AG04450 (cell line): Measurements from ENCODE around the gene TTLL11. TPM values are rescaled to one million over a fixed set of nuclear protein-coding genes. Genes with fewer than 3 reads are reported as not detected.

ENCODE experiments used
- CTCF ChIA-PET: fragments of 300-600, 350-600 bp; formaldehyde crosslinking; extraction: SDS; loops from one replicate; lab custom pipeline; 2022; ENCODE audit warnings: antibody characterized with exemption, inconsistent platforms; lab: Charles Lee
- POLR2A ChIA-PET: fragments of 350-600 bp; formaldehyde crosslinking; extraction: SDS; loops from one replicate; lab custom pipeline; 2021; ENCODE audit warnings: antibody characterized with exemption, inconsistent platforms; lab: Yijun Ruan, JAX
- DNase-seq: peaks from one replicate; pipeline ENCODE4 v3.0.0-alpha.2; 2011; ENCODE audit warnings: low read depth, low spot score
- H3K27ac ChIP-seq: one replicate; pipeline ENCODE4 v1.5.1; 2012; ENCODE audit warnings: low read depth, low read length, control low read depth
- H3K27me3 ChIP-seq: one replicate; pipeline ENCODE4 v1.6.0; 2012; ENCODE audit warnings: low read length; ENCODE audit not compliant: control insufficient read depth, insufficient read depth
- H3K4me3 ChIP-seq: 2 replicates; pipeline ENCODE4 v1.5.1; 2011; ENCODE audit warnings: mild to moderate bottlenecking, low read depth, low read length, control low read depth
- H3K9me3 ChIP-seq: 2 replicates; pipeline ENCODE4 v1.5.1; 2012; ENCODE audit warnings: low read length; ENCODE audit not compliant: control insufficient read depth, insufficient read depth
- polyA plus RNA-seq: library from polyadenylated mRNA; depleted of rRNA; stranded (reverse); fragments of >200 nt; gene quantifications from 2 replicates; pipeline ENCODE4 v1.2.3, GENCODE V29; 2011
- TF ChIP-seq, protein P1 (sequence below): IDR thresholded peaks from 2 replicates; pipeline ENCODE4 v1.5.1; 2011; ENCODE audit warnings: low read depth, low read length, control low read depth, inconsistent platforms

Gene TTLL11
- polyA plus RNA-seq, 1 experiment: 4.6 TPM

DNA sequence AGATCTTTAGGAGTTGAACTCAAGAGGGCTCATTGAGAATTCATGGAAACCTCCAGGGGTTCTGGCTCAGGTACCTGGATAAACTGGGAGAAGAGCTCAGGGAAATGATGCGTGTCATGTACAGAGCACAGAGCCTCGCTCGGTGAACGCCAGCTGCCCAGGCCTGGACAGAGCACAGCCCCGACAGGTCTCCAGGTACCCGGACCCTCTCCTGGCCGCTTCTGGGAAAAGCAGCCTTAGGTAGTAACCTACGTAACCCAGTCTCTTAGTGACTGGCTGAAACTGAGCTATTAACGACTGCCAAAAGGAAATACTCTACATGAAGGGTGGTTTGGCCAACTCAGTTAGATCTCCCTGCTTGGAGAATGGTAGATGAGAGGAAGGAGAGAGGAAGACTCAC, 157.4 kb downstream of the TTLL11 start:
- ChIA-PET CTCF (interaction anchor here (1.2 kb wide), 1 partner anchor 9 kb away, joined by 3 read pairs; no protein-coding TSS in a partner anchor), POLR2A (no interaction called here)
- H3K4me3 ChIP-seq: no peak overlapping the region
- H3K9me3 ChIP-seq: no peaks in the 10 kb centered on the region
- no peak overlapping the region for H3K27ac ChIP-seq
- DNase-seq: no peak
- H3K27me3 ChIP-seq: no peaks in the 10 kb centered on the region
- TF ChIP-seq, protein P1, sequence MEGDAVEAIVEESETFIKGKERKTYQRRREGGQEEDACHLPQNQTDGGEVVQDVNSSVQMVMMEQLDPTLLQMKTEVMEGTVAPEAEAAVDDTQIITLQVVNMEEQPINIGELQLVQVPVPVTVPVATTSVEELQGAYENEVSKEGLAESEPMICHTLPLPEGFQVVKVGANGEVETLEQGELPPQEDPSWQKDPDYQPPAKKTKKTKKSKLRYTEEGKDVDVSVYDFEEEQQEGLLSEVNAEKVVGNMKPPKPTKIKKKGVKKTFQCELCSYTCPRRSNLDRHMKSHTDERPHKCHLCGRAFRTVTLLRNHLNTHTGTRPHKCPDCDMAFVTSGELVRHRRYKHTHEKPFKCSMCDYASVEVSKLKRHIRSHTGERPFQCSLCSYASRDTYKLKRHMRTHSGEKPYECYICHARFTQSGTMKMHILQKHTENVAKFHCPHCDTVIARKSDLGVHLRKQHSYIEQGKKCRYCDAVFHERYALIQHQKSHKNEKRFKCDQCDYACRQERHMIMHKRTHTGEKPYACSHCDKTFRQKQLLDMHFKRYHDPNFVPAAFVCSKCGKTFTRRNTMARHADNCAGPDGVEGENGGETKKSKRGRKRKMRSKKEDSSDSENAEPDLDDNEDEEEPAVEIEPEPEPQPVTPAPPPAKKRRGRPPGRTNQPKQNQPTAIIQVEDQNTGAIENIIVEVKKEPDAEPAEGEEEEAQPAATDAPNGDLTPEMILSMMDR: no peak

DNA sequence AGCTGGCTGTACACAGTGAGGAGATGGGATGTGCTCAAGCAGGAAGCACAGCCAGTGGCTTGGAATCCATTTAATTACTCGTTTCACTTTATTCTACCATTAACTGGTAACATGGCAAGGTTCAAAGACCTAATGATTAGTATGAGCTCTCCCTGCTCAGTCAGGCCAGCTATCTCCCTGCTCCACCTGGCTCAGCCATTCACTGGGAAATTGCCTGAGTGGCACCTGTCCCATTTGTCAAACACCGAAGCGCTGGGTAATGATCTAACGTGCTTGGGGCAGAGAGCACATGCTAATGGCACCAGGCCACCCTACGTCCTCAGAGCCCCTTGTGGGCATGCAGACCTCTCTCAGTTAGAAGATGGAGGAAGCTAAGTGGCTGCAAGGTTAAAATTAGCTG, 162.2 kb downstream of the TTLL11 start:
- H3K27me3 ChIP-seq: no peaks in the 10 kb centered on the region
- ChIA-PET POLR2A (no interaction called here), CTCF (no interaction called here)
- H3K4me3 ChIP-seq: no peak overlapping the region
- DNase-seq: no peak
- H3K9me3 ChIP-seq: no peaks in the 10 kb centered on the region
- TF ChIP-seq, protein P1: no peak
- H3K27ac ChIP-seq: no peak overlapping the region

DNA sequence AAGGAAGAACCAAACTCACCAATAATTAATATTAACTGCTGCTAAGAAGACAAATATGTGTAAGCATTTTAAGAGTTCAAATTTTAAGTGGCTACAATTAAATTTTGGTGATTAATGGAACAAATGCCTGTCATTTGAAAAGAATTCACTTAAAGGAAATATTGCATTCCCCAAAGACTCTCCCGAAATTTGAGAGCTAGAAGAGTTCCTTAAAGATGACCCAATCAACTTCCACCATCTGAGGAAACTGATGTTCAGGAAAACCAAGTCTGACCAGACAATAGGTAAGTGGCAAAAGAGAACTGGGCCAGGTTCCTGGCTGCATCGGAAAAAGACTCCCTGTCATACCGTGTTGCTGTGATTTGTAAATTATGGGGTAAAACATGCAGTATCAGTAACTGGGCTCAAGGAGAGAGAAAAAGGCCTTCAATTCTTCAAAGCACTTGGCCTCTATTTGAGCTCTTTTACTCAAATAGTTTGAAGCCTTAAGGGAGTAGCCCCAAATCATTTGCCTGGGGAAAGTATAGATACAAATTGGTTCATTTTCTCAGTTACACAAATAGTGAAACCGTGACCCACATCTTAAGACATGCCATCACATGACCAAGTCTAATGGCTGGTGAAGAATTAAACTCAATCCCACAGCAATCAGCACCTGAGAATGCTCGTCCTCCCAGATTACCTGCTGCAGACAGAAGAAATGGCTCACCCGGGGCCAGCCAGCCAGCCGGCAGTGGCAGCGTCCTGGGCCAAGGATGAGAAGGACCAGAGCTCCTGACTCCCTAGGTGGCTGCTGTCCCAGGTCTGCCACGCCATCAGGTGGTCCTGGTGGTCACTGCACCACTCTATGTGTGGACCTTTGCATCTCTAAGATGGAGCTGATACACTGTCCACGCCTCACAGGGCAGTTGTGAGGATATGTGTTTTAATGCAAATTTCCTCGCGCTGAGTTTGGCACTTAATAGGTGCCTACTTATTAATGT, 162.9 kb downstream of the TTLL11 start:
- ChIA-PET POLR2A (no interaction called here), CTCF (interaction anchor here (1.0 kb wide), 1 partner anchor 14 kb away, joined by 3 read pairs; no protein-coding TSS in a partner anchor)
- Histone ChIP-seq H3K4me3 (no peak overlapping the region), H3K27me3 (no peaks in the 10 kb centered on the region), H3K9me3 (no peaks in the 10 kb centered on the region), H3K27ac (no peak overlapping the region)
- TF ChIP-seq, protein P1: no peak
- DNase-seq: no peak

DNA sequence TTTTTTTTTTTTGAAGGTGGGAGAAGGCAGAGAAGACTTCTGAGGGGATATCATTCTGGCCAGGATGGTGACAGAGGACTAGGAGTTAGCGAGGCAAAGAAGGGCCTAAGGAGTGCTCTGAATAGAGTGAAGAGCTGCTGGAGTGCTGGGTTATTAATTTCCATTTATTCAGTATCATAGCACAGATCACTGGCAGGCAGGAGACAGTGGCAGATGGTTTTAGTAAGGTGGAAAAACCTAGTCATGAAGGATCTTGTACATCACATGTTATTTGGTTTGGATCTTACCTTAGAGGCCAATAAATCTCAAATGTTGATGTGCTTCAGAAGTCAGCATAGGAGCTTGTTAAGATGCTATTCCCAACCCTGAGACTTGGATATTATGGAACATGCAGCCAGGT, 165.5 kb downstream of the TTLL11 start:
- Histone ChIP-seq H3K9me3 (no peaks in the 10 kb centered on the region), H3K4me3 (no peak overlapping the region), H3K27me3 (no peaks in the 10 kb centered on the region), H3K27ac (no peak overlapping the region)
- TF ChIP-seq, protein P1: no peak
- POLR2A ChIA-PET: interaction anchor here (0.7 kb wide), 1 partner anchor 14 kb away, joined by 6 read pairs; no protein-coding TSS in a partner anchor
- CTCF ChIA-PET: no interaction called here
- no peak for DNase-seq

DNA sequence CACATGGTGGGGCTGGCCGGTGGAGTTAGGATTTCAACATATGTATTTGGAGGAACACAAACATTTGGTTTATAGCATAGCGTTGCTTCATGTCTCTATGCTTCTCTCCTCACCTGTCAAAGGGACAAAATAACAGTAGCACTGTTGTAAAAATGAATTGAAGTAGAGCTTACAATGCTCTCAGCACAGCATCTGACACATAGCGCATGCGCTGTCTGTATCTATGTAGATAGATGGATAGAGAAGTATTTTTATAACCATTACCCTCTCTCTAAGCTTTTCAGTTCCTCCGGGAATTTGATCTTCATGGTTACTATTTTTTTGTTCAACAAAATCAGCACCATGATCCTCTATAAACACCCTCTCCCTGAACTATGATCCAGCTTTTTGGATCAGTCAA, 166.0 kb downstream of the TTLL11 start:
- POLR2A ChIA-PET: no interaction called here

More for the DNA sequence above, 166.0 kb downstream of the TTLL11 start:
- CTCF ChIA-PET: no interaction called here
- Histone ChIP-seq H3K4me3 (no peak overlapping the region), H3K9me3 (no peaks in the 10 kb centered on the region), H3K27me3 (no peaks in the 10 kb centered on the region), H3K27ac (no peak overlapping the region)
- TF ChIP-seq, protein P1: no peak
- no peak for DNase-seq
